GM18870 (cell line): ENCODE measurements around the gene RAET1G.
"Not testable (repeated sequence)": the region's sequence is repeated elsewhere in the genome, so short reads cannot be mapped to it uniquely, and the experiment has no call there.

Experiments used
- ATAC-seq: cut with Tn5 transposase; IDR thresholded peaks from one replicate; pipeline ENCODE4 v1.9.1; 2021; ENCODE audit warnings: moderate library complexity; ENCODE audit not compliant: unreplicated experiment

RAET1G gene, protein sequence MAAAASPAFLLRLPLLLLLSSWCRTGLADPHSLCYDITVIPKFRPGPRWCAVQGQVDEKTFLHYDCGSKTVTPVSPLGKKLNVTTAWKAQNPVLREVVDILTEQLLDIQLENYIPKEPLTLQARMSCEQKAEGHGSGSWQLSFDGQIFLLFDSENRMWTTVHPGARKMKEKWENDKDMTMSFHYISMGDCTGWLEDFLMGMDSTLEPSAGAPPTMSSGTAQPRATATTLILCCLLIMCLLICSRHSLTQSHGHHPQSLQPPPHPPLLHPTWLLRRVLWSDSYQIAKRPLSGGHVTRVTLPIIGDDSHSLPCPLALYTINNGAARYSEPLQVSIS

DNA sequence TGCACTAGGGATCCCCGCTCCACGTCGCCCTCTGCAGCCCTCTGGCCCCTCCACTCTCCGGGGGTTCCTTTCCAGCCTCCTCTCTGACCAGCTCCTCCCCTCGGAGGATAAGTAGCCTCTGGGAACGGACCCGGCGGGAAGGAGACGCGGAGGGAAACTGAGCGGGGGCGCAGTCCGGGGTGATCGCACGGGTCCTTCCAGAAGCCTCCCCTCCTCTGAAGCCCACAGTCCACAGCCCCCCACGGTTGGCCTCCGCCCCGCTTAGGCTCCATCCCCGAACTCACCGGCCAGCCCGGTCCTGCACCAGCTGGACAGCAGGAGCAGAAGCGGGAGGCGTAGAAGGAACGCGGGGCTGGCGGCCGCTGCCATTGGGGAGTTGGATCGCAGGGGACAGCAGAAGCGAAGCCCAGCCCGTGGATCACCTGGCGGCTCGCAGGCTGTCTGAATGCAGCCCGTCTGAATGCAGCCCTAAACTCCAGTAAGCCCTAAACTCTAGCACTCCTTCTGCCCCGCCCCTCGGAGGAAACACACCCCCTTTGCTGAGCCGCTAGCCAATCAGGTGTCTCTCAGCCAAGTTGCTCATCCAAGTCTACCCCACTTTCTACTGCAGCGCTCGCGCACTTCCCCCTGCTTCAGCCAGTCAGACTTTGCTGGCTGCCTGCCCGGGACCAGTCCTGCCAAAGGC, at the start of gene RAET1G:
TSS of gene RAET1G (minus strand) at position 480 of the 685 bp plus-strand sequence. CDS start at position 369, 111 bp downstream.
- no peak for ATAC-seq

- no peak for ATAC-seq
Observed at GRCh38 chr6:149969635-149970034, 46.7 kb upstream of the RAET1G start.

- ATAC-seq: not testable (repeated sequence)
Observed at GRCh38 chr6:149968909-149969308, 46.0 kb upstream of the RAET1G start.

- not testable (repeated sequence) for ATAC-seq
Observed at GRCh38 chr6:149967999-149968398, 45.1 kb upstream of the RAET1G start.

DNA sequence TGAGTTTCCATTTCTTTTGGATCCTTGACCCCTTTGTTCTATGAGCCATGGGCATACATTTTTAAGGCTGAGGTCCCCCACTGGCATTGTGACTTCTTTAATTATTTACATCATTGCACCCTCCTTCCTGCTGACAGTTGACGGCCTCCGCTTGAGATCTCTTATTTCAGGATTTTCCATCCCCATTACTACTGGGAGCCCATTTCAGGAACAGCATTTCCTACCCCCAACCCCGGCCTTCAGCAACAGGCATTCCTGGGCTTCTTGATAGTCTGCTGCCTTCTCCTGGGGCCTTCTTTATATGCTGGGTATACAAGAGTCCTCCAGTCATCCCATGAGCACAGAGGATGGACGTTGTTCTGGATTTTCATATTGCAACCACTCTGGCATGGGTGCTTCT, 44.7 kb upstream of the RAET1G start:
- no peak for ATAC-seq

DNA sequence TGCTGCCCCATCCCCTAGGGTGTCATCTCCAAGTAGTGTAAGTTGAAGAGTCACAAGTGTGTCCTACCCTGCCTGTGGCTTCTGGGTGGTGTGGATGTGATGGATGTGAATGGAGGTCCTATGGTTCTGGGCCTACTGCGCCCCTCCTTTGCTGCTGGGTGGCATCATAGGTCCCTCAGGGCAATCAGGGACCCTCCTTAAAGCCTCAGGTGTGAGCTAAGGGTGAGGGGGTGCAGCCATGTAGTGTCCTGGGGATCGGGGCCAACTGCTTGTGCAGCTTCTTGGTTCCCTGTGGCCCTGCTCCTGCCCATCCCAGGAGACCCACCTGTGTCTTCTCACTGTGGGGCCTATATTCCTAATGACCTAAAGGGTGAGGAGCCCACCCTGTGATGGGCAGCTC, 43.4 kb upstream of the RAET1G start:
- not testable (repeated sequence) for ATAC-seq

DNA sequence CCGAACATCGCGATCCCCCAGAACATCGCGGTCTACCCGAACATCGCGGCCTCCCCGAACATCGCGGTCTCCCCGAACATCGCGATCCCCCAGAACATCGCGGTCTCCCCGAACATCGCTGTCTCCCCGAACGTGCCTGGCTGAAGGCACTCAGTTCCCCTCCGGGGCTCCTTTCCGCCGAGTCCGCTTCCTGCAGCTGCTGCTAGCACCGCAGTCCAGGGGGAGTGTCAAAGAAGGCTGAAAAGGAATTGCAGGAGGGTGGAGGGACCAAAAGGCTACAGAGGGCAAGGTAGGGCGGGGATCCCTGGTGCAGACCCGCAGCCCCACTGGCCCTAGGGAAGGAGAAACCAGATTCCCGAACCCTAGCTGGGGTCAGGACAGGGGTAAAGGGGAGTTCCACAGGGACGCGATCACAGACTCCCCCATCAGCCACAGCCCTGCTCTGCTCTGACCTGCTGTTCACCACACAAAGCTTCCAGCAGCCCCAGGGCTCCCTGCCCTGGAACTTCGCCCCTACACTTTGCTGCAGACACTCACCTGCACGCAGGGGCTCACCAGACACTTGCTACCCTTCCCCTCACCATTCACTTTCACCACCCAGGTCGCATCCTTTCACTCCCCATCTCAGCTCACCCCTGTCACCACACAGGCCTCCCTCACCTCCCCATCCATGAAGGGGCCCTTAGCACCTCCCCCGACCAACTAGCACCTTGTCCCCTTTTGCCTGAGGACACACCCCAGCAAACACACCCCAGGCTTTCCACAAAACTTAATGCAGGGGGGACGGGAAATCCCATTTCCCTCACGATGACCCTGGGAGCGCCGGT, 42.5 kb upstream of the RAET1G start:
- ATAC-seq: no peak

GRCh38 chr6:149964308-149965193, 41.6 kb upstream of the RAET1G start:
- ATAC-seq: no peak

DNA sequence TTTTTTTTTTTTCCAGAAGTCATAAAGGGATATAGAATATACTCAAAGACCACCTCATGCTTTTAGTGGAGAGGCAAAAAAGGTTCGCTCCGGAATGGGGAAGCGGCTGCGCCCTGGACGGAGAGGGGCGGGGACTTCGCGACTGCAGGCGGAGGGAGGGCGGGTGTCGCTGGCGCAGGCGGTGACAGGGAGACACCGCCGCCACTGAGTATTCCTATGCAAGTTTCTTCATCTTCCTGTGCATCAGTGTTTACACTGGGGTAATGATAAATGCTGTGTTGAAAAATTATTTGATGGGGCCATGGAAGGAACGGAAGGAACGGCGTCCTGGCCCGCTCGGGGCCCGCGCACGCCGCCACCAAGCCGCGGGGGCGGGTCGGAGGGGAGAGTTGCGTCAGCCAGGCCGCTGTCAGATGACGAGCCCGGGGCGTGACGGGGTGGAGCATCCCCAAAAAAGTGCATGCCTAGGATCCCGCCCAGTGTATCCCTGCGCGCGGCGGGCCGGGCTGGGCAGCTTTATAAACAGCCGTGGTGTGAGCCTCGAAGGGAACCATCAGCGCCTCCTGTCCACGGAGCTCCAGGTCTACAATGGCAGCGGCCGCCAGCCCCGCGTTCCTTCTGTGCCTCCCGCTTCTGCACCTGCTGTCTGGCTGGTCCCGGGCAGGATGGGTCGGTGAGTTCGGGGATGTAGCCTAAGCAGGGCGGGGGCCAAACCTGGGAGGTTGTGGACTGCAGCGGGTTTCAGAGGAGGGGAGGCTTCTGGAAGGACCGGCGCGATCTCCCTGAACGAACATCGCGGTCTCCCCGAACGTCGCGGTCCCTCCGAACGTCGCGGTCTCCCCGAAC, 40.8 kb upstream of the RAET1G start, which contains the start of gene ULBP1:
TSS of gene ULBP1 (plus strand) at position 482 of the 846 bp plus-strand sequence. CDS start at position 589, 107 bp downstream.
- ATAC-seq: no peak

DNA sequence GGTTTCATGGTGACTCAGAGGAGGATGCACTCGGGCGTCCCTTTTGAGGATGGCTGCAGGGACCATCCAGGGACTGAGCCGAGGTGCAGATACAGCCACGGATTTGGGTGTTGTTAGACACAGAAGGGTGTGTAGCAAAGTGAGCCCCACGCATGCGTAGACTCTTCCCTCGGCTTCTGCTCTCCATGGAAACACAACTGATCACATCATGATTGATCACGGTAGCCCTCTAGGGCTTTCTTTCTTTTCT, 40.2 kb upstream of the RAET1G start:
- ATAC-seq: no peak

DNA sequence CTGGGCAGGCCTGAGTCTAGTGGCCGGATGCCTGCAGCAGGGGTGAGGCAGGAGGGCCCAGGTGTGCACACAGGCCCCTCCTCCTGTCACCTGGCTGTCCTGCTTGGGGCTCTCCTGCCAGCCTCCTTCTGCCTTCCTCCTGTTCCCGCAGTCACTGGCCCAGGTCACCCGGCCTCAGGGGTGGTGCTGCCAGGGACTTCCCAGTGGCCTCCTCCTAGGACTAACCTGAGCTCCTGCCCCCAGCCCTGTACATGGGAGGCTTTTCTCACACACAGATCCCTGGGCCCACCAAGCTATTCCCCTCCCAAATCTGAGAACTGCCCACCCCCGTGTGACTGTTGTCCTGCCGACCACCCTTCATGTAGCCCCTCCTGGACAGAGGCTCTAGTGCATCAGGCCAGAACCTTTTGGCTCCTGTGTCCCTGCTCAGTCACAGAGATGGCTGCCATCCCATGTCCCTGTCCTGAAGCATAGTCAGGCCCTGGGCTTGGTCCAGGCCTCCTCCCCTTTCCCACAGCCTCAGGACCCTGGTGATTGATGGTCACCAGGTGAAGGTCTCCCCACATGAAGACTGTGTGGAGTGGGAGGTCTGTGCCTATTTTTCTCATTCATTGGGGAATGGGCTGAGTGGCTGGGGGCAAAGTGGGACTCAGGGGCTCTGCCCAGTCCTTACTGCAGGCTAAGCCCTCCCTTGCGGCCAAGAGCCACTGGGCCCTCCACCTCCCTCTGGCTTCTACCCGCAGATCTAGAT, 39.7 kb upstream of the RAET1G start:
- no peak for ATAC-seq

- ATAC-seq: no peak
Observed at GRCh38 chr6:149961728-149962425, 39.0 kb upstream of the RAET1G start.

DNA sequence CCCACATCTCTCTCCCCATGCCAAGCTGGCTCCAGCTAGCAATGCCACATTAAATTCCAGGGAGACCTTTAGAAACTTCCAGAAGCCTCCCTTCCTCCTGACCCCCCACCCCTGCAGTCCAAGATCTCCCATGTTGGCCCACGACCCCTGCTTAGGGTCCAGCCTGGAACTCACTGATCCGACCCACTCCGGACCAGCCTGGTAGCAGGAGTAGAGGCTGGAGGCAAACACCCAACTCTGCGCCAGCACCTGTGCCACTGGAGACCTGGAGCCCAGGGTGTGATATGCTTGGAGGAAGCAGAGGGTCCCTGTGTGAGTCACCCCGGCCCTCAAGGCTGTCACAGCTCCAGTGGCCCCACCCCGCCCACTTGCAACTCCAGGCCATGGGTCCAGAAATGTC, 37.6 kb upstream of the RAET1G start:
- ATAC-seq: no peak

- ATAC-seq: not testable (repeated sequence)
Observed at GRCh38 chr6:149959806-149960205, 36.9 kb upstream of the RAET1G start.

DNA sequence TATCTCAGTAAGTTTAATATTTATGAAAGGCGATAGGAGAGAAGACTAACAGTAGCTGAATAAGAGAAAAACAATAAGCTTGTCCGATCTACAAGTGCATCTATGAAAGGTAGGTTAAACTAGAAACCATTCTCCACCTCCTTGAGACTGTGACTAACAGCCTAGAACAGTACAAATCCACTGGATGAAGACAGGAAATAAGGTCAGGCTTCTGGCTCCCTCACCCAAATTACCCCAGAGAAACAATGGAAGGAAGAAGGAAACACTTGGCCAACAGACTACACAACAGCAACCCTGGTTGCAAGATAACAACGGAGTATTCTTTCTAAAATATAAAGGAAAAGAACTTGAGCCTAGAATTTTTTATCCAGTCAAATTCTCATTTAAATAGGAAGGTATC, 35.2 kb upstream of the RAET1G start:
- not testable (repeated sequence) for ATAC-seq

- ATAC-seq: not testable (repeated sequence)
Observed at GRCh38 chr6:149955654-149956317, 32.9 kb upstream of the RAET1G start.

- not testable (repeated sequence) for ATAC-seq
Observed at GRCh38 chr6:149954984-149955653, 32.2 kb upstream of the RAET1G start.
